BJ (cell line): ENCODE measurements around the gene VAMP5. TPM values are rescaled to one million over a fixed set of nuclear protein-coding genes. Genes with fewer than 3 reads are reported as not detected.
A peak's percentile ranks its signal among the peaks of the same experiment; 100 is the strongest.
"Not testable (repeated sequence)": the region's sequence is repeated elsewhere in the genome, so short reads cannot be mapped to it uniquely, and the experiment has no call there.

ENCODE experiments used
- CTCF ChIA-PET: fragments of 350-600 bp; formaldehyde crosslinking; extraction: SDS; loops from one replicate; lab custom pipeline; 2021; ENCODE audit warnings: antibody characterized with exemption, inconsistent platforms; lab: Yijun Ruan, JAX
- POLR2A ChIA-PET: fragments of 300-600 bp; sonication (Branson Sonifier 250); formaldehyde crosslinking; extraction: SDS; loops from one replicate; lab custom pipeline; 2021; ENCODE audit warnings: antibody characterized with exemption; lab: Charles Lee
- DNase-seq: peaks from one replicate; pipeline ENCODE4 v3.0.0-alpha.2; 2011; ENCODE audit warnings: low read depth
- H3K27me3 ChIP-seq: 2 replicates; pipeline ENCODE4 v1.6.0; 2011; ENCODE audit warnings: low read length; ENCODE audit not compliant: control insufficient read depth, insufficient read depth
- H3K36me3 ChIP-seq: 2 replicates; pipeline ENCODE4 v1.5.1; 2011; ENCODE audit warnings: low read length; ENCODE audit not compliant: control insufficient read depth, insufficient read depth
- H3K4me3 ChIP-seq: 2 replicates; pipeline ENCODE4 v1.5.1; 2011; ENCODE audit warnings: low read depth, mild to moderate bottlenecking, control low read depth, low read length
- polyA plus RNA-seq: library from polyadenylated mRNA; depleted of rRNA; stranded (reverse); fragments of >200 nt; gene quantifications from 2 replicates; pipeline ENCODE4 v1.2.3, GENCODE V29; 2011
- TF ChIP-seq, protein P1 (sequence below): IDR thresholded peaks from 2 replicates; pipeline ENCODE4 v1.5.1; 2011; ENCODE audit warnings: low read depth, mild to moderate bottlenecking, control low read depth, inconsistent platforms, low read length, moderate library complexity; ENCODE audit not compliant: insufficient read depth

Gene VAMP5
- polyA plus RNA-seq, 1 experiment: 161 TPM

DNA sequence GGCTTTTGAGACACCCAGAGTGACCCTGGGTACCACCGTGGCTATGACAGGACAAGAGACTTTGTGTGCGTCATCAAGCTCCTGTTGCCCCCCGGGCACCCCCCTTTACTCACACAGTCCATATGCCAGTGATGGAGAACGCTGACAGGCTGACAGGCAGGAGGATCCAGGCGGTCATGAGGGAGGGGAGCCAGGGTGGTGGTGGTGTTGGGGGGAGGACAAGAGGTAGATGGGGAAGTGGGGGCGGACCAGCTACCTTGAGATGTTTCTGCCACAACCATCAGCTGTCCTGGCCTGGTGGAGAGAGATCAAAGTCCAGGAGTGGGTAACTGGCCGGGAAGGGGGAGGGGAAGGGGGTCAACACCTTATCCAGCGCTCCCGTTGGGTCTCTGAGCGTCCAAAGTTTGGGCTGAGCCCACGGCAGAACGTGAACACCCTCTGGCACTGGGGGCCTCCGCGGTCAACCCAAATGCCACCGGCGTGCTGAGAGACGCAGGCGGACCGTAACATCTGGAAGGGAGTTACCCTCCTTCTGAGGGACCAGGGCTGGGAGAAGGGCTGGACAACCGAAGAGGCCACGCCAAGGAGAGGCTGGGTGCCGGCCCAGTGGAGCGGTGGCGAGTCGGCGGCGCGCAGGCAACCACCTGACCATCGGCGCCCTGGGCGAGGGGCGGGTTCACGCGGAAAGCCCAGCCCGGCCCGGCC, 17.7 kb downstream of the VAMP5 start:
- ChIA-PET CTCF (interaction anchor here (0.6 to 1.6 kb wide), 2 partner anchors 11 to 396 kb away, joined by 3 to 6 read pairs; no protein-coding TSS in a partner anchor), POLR2A (interaction anchor here (2.0 kb wide), 1 partner anchor 10 kb away, joined by 5 read pairs; the partner anchor contains the start of gene C2orf68)
- DNase-seq: no peak

DNA sequence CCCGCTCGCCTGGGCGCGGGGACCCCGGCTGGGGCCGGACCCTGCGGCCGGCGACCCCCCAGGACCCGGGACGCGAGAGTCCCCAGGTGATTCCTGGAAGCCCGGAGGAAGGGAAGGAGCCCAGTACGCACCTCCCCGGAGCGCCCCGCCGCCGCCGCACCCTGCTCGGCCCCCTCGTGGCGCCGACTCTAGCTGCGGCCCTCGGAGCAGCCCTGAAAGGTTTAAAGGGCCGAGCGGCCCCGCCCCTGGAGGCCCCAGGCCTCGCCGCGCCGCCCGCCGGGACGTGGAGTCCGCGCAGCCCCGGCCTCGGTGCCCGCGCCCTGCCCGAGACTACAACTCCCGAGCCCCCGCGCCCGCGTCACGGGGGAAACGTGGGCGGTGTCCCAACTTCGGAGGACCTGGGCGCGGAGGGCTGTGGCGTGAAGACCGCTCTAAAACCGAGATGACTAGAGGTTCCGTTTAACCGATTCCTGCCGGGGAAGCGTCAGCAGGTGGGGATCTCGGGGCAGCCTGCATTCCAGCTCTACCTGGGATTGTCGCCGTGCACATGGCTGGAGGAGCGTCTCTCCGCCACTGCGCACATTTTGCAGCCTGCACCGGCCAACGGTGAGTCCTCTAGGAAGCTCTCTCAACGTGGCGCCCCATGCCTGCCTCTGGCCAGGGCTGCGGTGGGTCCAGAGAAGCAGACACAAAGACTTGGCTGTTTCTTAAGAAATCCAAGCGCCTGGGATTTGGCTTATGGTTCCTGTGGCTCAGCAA, 18.4 kb downstream of the VAMP5 start, which contains the start of gene TMEM150A:
Gene TMEM150A (minus strand): TSS at position 223 of the 759 bp plus-strand sequence. CDS start 750 bp downstream, outside the sequence.
- DNase-seq: no peak
- TF ChIP-seq, protein P1, sequence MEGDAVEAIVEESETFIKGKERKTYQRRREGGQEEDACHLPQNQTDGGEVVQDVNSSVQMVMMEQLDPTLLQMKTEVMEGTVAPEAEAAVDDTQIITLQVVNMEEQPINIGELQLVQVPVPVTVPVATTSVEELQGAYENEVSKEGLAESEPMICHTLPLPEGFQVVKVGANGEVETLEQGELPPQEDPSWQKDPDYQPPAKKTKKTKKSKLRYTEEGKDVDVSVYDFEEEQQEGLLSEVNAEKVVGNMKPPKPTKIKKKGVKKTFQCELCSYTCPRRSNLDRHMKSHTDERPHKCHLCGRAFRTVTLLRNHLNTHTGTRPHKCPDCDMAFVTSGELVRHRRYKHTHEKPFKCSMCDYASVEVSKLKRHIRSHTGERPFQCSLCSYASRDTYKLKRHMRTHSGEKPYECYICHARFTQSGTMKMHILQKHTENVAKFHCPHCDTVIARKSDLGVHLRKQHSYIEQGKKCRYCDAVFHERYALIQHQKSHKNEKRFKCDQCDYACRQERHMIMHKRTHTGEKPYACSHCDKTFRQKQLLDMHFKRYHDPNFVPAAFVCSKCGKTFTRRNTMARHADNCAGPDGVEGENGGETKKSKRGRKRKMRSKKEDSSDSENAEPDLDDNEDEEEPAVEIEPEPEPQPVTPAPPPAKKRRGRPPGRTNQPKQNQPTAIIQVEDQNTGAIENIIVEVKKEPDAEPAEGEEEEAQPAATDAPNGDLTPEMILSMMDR: peak; percentile 28; the same call in 1 of the 2 replicates
- Histone ChIP-seq H3K4me3 (peak within 1 kb of the TSS; percentile 59), H3K36me3 (peaks cover 12% of the 10 kb centered on the region), H3K27me3 (no peaks in the 10 kb centered on the region)
- CTCF ChIA-PET: interaction anchor here (0.6 to 1.0 kb wide), 3 partner anchors 17 to 395 kb away, joined by 3 read pairs; no protein-coding TSS in a partner anchor
- POLR2A ChIA-PET: interaction anchor here (2.0 kb wide), 1 partner anchor 9 kb away, joined by 5 read pairs; the partner anchor contains the start of gene C2orf68

More for the DNA sequence above, 17.7 kb downstream of the VAMP5 start:
- TF ChIP-seq, protein P1: no peak
- no peaks in the 10 kb centered on the region for H3K27me3 ChIP-seq
- peak overlapping the region; percentile 59 for H3K4me3 ChIP-seq
- H3K36me3 ChIP-seq: peaks cover 16% of the 10 kb centered on the region

DNA sequence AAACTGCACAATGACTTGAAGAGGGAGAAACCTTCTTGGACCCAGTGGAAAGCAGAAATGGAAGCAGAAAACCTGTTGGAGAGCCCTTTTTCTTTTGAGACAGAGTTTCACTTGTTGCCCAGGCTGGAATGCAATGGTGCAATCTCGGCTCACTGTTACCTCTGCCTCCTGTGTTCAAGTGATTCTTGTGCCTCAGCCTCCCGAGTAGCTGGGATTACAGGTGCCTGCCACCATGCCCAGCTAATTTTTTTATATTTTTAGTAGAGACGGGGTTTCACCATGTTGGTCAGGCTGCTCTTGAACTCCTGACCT, 19.9 kb downstream of the VAMP5 start:
- not testable (repeated sequence) for H3K4me3 ChIP-seq, DNase-seq, H3K27me3 ChIP-seq
- H3K36me3 ChIP-seq: peaks cover 14% of the 10 kb centered on the region
- ChIA-PET CTCF (interaction anchor here (1.0 to 1.1 kb wide), 2 partner anchors 13 to 210 kb away, joined by 3 read pairs; no protein-coding TSS in a partner anchor), POLR2A (interaction anchor here (2.2 kb wide), 1 partner anchor 9 kb away, joined by 8 read pairs; the partner anchor contains the start of gene RNF181)

DNA sequence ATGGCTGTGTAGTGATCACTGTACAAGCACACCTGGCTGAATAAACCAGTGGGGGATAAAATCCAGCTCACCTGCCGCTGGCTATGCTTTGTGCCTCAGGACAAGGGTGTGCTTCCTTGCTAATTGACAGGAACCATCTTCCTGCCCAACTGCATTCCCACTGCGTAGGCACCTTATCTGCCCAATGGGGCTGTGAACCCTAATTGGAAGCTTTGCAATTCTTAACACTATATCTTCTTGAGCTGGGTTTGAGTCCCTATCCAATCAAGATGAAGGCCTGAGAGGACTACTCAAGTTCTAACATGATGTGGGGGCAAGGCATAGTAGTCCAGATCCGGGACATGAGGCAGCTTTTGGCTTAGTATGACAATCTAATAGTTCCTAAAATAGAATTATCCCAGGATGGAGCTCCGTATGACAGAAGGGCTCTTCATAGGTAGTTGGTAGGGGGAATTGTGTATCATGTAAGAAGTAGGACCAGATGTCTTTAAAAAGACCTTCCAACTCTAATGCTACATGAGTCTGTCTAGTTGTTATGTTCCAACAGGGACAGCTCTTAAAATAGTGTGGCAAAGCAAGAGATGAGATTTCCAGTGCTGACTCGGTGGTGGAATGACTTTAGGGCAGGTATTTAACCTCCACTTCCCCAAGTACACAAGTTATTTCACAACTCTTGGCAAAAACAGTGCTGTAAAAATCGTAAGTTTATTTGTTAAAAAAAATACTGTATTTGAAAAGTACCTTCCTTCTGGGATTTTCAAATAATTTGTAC, 20.5 kb downstream of the VAMP5 start:
- no peak for DNase-seq
- ChIA-PET CTCF (interaction anchor here (0.9 to 1.1 kb wide), 3 partner anchors 14 to 209 kb away, joined by 3 to 4 read pairs (median 3); no protein-coding TSS in a partner anchor), POLR2A (interaction anchor here (2.2 kb wide), 1 partner anchor 9 kb away, joined by 8 read pairs; the partner anchor contains the start of gene RNF181)
- Histone ChIP-seq H3K27me3 (no peaks in the 10 kb centered on the region), H3K36me3 (peaks cover 12% of the 10 kb centered on the region), H3K4me3 (no peak overlapping the region)
- TF ChIP-seq, protein P1: no peak
